Endothelial cell of umbilical vein (primary cell): ENCODE data around the gene FOXN1. TPM values are rescaled to one million over a fixed set of nuclear protein-coding genes. Genes with fewer than 3 reads are reported as not detected.

Experiments used
- BruUV-seq: library from RNA; stranded (reverse); fragments of 400-500 nt; replicated peaks from 2 replicates; lab custom pipeline; 2021; lab: Mats Ljungman, UMichigan
- CTCF ChIA-PET: fragments of 300-600, 350-600 bp; sonication (Branson Sonifier 250); formaldehyde crosslinking; loops from one replicate; lab custom pipeline; 2021; ENCODE audit warnings: antibody characterized with exemption, inconsistent platforms; lab: Charles Lee
- POLR2A ChIA-PET: fragments of 300-600, 350-600 bp; sonication (Branson Sonifier 250); formaldehyde crosslinking; loops from one replicate; lab custom pipeline; 2021; ENCODE audit warnings: antibody characterized with exemption, inconsistent platforms; lab: Charles Lee
- DNase-seq: peaks from one replicate; pipeline ENCODE4 v3.0.0-alpha.2; 2011; ENCODE audit warnings: low read depth, low spot score
- FAIRE-seq: peaks from 2 replicates; lab custom pipeline; 2011; peaks lifted over from hg19 to GRCh38; lab: Jason Lieb, UNC
- H2AFZ ChIP-seq: 2 replicates; pipeline ENCODE4 v1.6.0; 2012; ENCODE audit warnings: low read depth, low read length, control low read depth, inconsistent platforms
- H3K27ac ChIP-seq: 2 replicates; pipeline ENCODE4 v1.5.1; 2011; ENCODE audit warnings: low read depth, mild to moderate bottlenecking, control low read depth, low read length, moderate library complexity; ENCODE audit not compliant: insufficient read depth
- H3K27me3 ChIP-seq, 2 experiments: 2 replicates each; pipeline versions ENCODE4 v1.6.0 to v1.6.1; 2011; ENCODE audit warnings: low read length in 2 of 2, mixed read lengths in 1 of 2; ENCODE audit not compliant: control insufficient read depth in 2 of 2, insufficient read depth in 2 of 2
- H3K36me3 ChIP-seq, 2 experiments: 2 replicates in 1 of 2; 3 replicates in 1 of 2; pipeline ENCODE4 v1.5.1; 2011; ENCODE audit warnings: low read length in 2 of 2, mild to moderate bottlenecking in 1 of 2, moderate library complexity in 1 of 2; ENCODE audit not compliant: control insufficient read depth in 2 of 2, insufficient read depth in 2 of 2; ENCODE audit errors: extremely low read depth in 1 of 2
- H3K4me1 ChIP-seq: 3 replicates; pipeline ENCODE4 v1.5.1; 2011; ENCODE audit warnings: mild to moderate bottlenecking, low read length; ENCODE audit not compliant: control insufficient read depth, insufficient read depth; ENCODE audit errors: extremely low read depth
- H3K4me2 ChIP-seq: 2 replicates; pipeline ENCODE4 v1.6.1; 2011; ENCODE audit warnings: low read length, control low read depth, mixed read lengths; ENCODE audit not compliant: insufficient read depth
- H3K4me3 ChIP-seq, 3 experiments: fragments of 200-600 bp in 1 of 3; sonication (generic), shearing (Covaris generic) in 1 of 3; replicated peaks in 1 of 3; 2 replicates each; pipeline ENCODE4 v1.5.1; 2011 to 2016; ENCODE audit warnings: control low read depth in 3 of 3, low read length in 3 of 3, mild to moderate bottlenecking in 2 of 3, inconsistent platforms in 1 of 3, low read depth in 1 of 3, moderate library complexity in 1 of 3; ENCODE audit not compliant: insufficient read depth in 1 of 3
- H3K79me2 ChIP-seq: 2 replicates; pipeline ENCODE4 v1.6.0; 2012; ENCODE audit warnings: low read length, inconsistent platforms; ENCODE audit not compliant: control insufficient read depth, insufficient read depth
- H3K9ac ChIP-seq: replicated peaks from 2 replicates; pipeline ENCODE3; 2011; ENCODE audit warnings: low read length, control low read depth; ENCODE audit not compliant: insufficient read depth; ENCODE audit errors: extremely low read depth
- H3K9me1 ChIP-seq: replicated peaks from 3 replicates; pipeline ENCODE4 v1.6.0; 2011; ENCODE audit warnings: mild to moderate bottlenecking, low read length; ENCODE audit not compliant: control insufficient read depth, insufficient read depth; ENCODE audit errors: extremely low read depth
- H3K9me3 ChIP-seq: replicated peaks from 2 replicates; pipeline ENCODE4 v1.5.1; 2012; ENCODE audit warnings: low read length, inconsistent platforms; ENCODE audit not compliant: control insufficient read depth, insufficient read depth
- H4K20me1 ChIP-seq: replicated peaks from 2 replicates; pipeline ENCODE3; 2011; ENCODE audit warnings: mild to moderate bottlenecking, low read length; ENCODE audit not compliant: control insufficient read depth, insufficient read depth; ENCODE audit errors: extremely low read depth
- CTCF ChIP-seq, 2 donors: IDR thresholded peaks; 1 replicate in 1 of 2; 2 replicates in 1 of 2; pipeline ENCODE4 v1.5.1; 2011; ENCODE audit warnings: low read length in 2 of 2, mild to moderate bottlenecking in 2 of 2, moderate library complexity in 2 of 2, control low read depth in 1 of 2, inconsistent platforms in 1 of 2, low read depth in 1 of 2; ENCODE audit not compliant: insufficient read depth in 1 of 2; ENCODE audit errors: extremely low read depth in 1 of 2
- EZH2 ChIP-seq: IDR thresholded peaks from 2 replicates; pipeline ENCODE4 v1.6.1; 2012; ENCODE audit warnings: borderline replicate concordance, low read depth, mild to moderate bottlenecking, moderate library complexity, low read length, inconsistent platforms; ENCODE audit not compliant: severe bottlenecking
- FOS ChIP-seq: IDR thresholded peaks from 2 replicates; pipeline ENCODE4 v1.6.1; 2011; ENCODE audit warnings: mild to moderate bottlenecking, low read length, moderate library complexity, borderline replicate concordance; ENCODE audit not compliant: insufficient read depth
- GATA2 ChIP-seq: IDR thresholded peaks from 2 replicates; pipeline ENCODE4 v1.7.0; 2011; ENCODE audit warnings: low read depth, mild to moderate bottlenecking, moderate library complexity, mixed read lengths, low read length; ENCODE audit not compliant: insufficient read length, insufficient read depth
- JUN ChIP-seq: IDR thresholded peaks from 2 replicates; pipeline ENCODE4 v1.6.1; 2011; ENCODE audit warnings: borderline replicate concordance, low read depth; ENCODE audit not compliant: insufficient read length, insufficient read depth
- MAX ChIP-seq: IDR thresholded peaks from 2 replicates; pipeline ENCODE4 v1.6.1; 2011; ENCODE audit not compliant: insufficient read depth, insufficient read length
- MYC ChIP-seq: IDR thresholded peaks from one replicate; pipeline ENCODE4 v1.6.1; 2011; ENCODE audit warnings: mild to moderate bottlenecking, low read depth, low read length
- POLR2A ChIP-seq: IDR thresholded peaks from 2 replicates; pipeline ENCODE4 v1.6.1; 2012; ENCODE audit warnings: low read depth, mild to moderate bottlenecking, control low read depth, low read length
- POLR2AphosphoS5 ChIP-seq: IDR thresholded peaks from 2 replicates; pipeline ENCODE4 v1.6.1; 2012; ENCODE audit warnings: low read depth, mild to moderate bottlenecking, control low read depth, low read length, moderate library complexity; ENCODE audit not compliant: insufficient read depth
- dilution Hi-C: fragments of 300-500 bp; cut with MboI; formaldehyde crosslinking; loops from one replicate; pipeline ENCODE4 v1.15.0; 2019; ENCODE audit warnings: low sequenced_read_pairs; ENCODE audit not compliant: extremely low pct_ligation_motif_present
- intact Hi-C: fragments of 100-400 bp; cut with micrococcal nuclease; formaldehyde crosslinking; loops from one replicate; pipeline ENCODE4 v1.10.0; 2022
- polyA plus RNA-seq, 4 experiments: library from polyadenylated mRNA; depleted of rRNA in 3 of 4; stranded (reverse) in 3 of 4; unstranded in 1 of 4; fragments of >200 nt; gene quantifications; 2 replicates each; pipeline versions ENCODE4 v1.2.1 to v1.2.3, GENCODE V29; 2011 to 2012; ENCODE audit warnings: missing spikeins in 1 of 4
- total RNA-seq: library from RNA; stranded (reverse); gene quantifications from 2 replicates; pipeline ENCODE4 v1.2.3, GENCODE V29; 2021

Gene FOXN1
- total and polyA plus RNA-seq, 2 donors (not counting 3 experiments of a cell fraction or from before 2014, with no cell fraction given), result not detected

- no peak for FAIRE-seq
- CTCF ChIA-PET, result no interaction called here
- dilution Hi-C loops, result no loop called here
Measured at GRCh38 chr17:28472871-28473497, 33.2 kb upstream of the FOXN1 start.

More at GRCh38 chr17:28472871-28473497, 33.2 kb upstream of the FOXN1 start:
- H3K4me2 ChIP-seq, result no peak overlapping the region
- H3K27me3 ChIP-seq, result peaks cover 2% of the 10 kb centered on the region in 2 experiments
- no peak overlapping the region for H2AFZ ChIP-seq
- H4K20me1 ChIP-seq, result no peaks in the 10 kb centered on the region
- H3K79me2 ChIP-seq, result no peaks in the 10 kb centered on the region
- H3K9me1 ChIP-seq, result no peaks in the 10 kb centered on the region
- intact Hi-C loops, result no loop called here
- DNase-seq, result no peak
- POLR2A ChIA-PET, result no interaction called here
- no peaks in the 10 kb centered on the region for H3K4me1 ChIP-seq
- H3K36me3 ChIP-seq, result no peaks in the 10 kb centered on the region
- H3K9ac ChIP-seq, result no peak overlapping the region
- no peak overlapping the region for H3K4me3 ChIP-seq
- no TSS peak for BruUV-seq
- H3K27ac ChIP-seq, result no peak overlapping the region
- H3K9me3 ChIP-seq, result no peaks in the 10 kb centered on the region
- TF ChIP-seq MAX (no peak), JUN (no peak), POLR2AphosphoS5 (no peak), EZH2 (no peak), GATA2 (no peak), MYC (no peak), CTCF (IDR thresholded peaks at IDR 0.05; ENCODE audit: extremely low read depth in 1 of 2, insufficient read depth in 1 of 2, low read depth in 1 of 2, low read length in 2 of 2) (no peak), POLR2A (no peak), FOS (no peak)
